ENCODE measurements around the gene DESI2. TPM values are rescaled to one million over a fixed set of nuclear protein-coding genes. Genes with fewer than 3 reads are reported as not detected.

Gene DESI2
- total and polyA plus RNA-seq, 2 experiments from 2014 or later, result 43.9 to 65.9 TPM

GRCh38 chr1:244741692-244742091 is 88.8 kb downstream of the DESI2 start:
- in situ Hi-C loops (cut with MboI), result no loop called here
- DNase-seq, result no peak
- Histone ChIP-seq H3K4me2 (ENCODE audit: unreplicated experiment) (no peak overlapping the region), H3K27me3 (replicated peaks; ENCODE audit: insufficient read depth) (no peaks in the 10 kb centered on the region), H2AFZ (no peak overlapping the region), H3F3A (ENCODE audit: insufficient read depth) (no peaks in the 10 kb centered on the region), H3K79me2 (ENCODE audit: insufficient read depth) (no peaks in the 10 kb centered on the region), H3K27ac (no peak overlapping the region), H4K20me1 (ENCODE audit: insufficient read depth) (no peaks in the 10 kb centered on the region), H3K9me2 (ENCODE audit: insufficient read depth) (no peaks in the 10 kb centered on the region), H3K9ac (no peak overlapping the region), H3K9me3 (ENCODE audit: low read depth) (no peaks in the 10 kb centered on the region), H3K4me1 (ENCODE audit: insufficient read depth) (0 out of 2 replicates have a peak, but pooled peaks cover 3% of the 10 kb centered on the region), H3K4me3 (no peak overlapping the region), H3K36me3 (ENCODE audit: low read depth) (no peaks in the 10 kb centered on the region)
- no peak for TF ChIP-seq EZH2phosphoT487 (IDR thresholded peaks at IDR 0.05; ENCODE audit: insufficient read depth, low read depth)
- no peak for TF ChIP-seq EZH2 (IDR thresholded peaks at IDR 0.05; ENCODE audit: insufficient read depth, poor library complexity, severe bottlenecking)
- WGBS, 2 experiments (ENCODE audit: low coverage in 1 of 2, low lambda C conversion rate in 2 of 2, missing lambda C conversion rate in 2 of 2), result 68 to 71% methylated on average over 5 of the region's 5 CpGs

GRCh38 chr1:244749230-244750016 is 96.5 kb downstream of the DESI2 start:
- no peaks in the 10 kb centered on the region for H3K9me2 ChIP-seq (ENCODE audit: insufficient read depth)
- H3K9me3 ChIP-seq (ENCODE audit: low read depth), result no peaks in the 10 kb centered on the region
- H2AFZ ChIP-seq, result no peak overlapping the region
- in situ Hi-C loops (cut with MboI), result no loop called here
- no peak overlapping the region for H3K4me3 ChIP-seq
- H3K36me3 ChIP-seq (ENCODE audit: low read depth), result no peaks in the 10 kb centered on the region
- TF ChIP-seq EZH2 (IDR thresholded peaks at IDR 0.05; ENCODE audit: insufficient read depth, poor library complexity, severe bottlenecking) (no peak), EZH2phosphoT487 (IDR thresholded peaks at IDR 0.05; ENCODE audit: insufficient read depth, low read depth) (no peak)
- no peak overlapping the region for H3K9ac ChIP-seq
- no peak for DNase-seq
- no peaks in the 10 kb centered on the region for H4K20me1 ChIP-seq (ENCODE audit: insufficient read depth)
- 69 to 71% methylated on average over 9 of the region's 9 CpGs for WGBS, 2 experiments (ENCODE audit: low coverage in 1 of 2, low lambda C conversion rate in 2 of 2, missing lambda C conversion rate in 2 of 2)
- no peaks in the 10 kb centered on the region for H3K4me1 ChIP-seq (ENCODE audit: insufficient read depth)
- no peaks in the 10 kb centered on the region for H3K79me2 ChIP-seq (ENCODE audit: insufficient read depth)
- no peaks in the 10 kb centered on the region for H3F3A ChIP-seq (ENCODE audit: insufficient read depth)
- peaks cover 8% of the 10 kb centered on the region; the same call in 1 of the 2 replicates for H3K27me3 ChIP-seq (replicated peaks; ENCODE audit: insufficient read depth)
- H3K27ac ChIP-seq, result no peak overlapping the region
- no peak overlapping the region for H3K4me2 ChIP-seq (ENCODE audit: unreplicated experiment)

- Histone ChIP-seq H3K4me1 (ENCODE audit: insufficient read depth) (no peaks in the 10 kb centered on the region), H3K4me3 (no peak overlapping the region), H3K36me3 (ENCODE audit: low read depth) (no peaks in the 10 kb centered on the region), H3K9me2 (ENCODE audit: insufficient read depth) (no peaks in the 10 kb centered on the region), H3F3A (ENCODE audit: insufficient read depth) (no peaks in the 10 kb centered on the region), H3K27me3 (replicated peaks; ENCODE audit: insufficient read depth) (peaks cover 8% of the 10 kb centered on the region; the same call in 1 of the 2 replicates), H3K9me3 (ENCODE audit: low read depth) (no peaks in the 10 kb centered on the region), H3K27ac (no peak overlapping the region), H2AFZ (no peak overlapping the region), H4K20me1 (ENCODE audit: insufficient read depth) (no peaks in the 10 kb centered on the region), H3K4me2 (ENCODE audit: unreplicated experiment) (no peak overlapping the region), H3K9ac (no peak overlapping the region), H3K79me2 (ENCODE audit: insufficient read depth) (no peaks in the 10 kb centered on the region)
- in situ Hi-C loops (cut with MboI), result no loop called here
- WGBS, 2 experiments (ENCODE audit: low coverage in 1 of 2, low lambda C conversion rate in 2 of 2, missing lambda C conversion rate in 2 of 2), result 58 to 63% methylated on average over 13 of the region's 13 CpGs
- TF ChIP-seq EZH2 (IDR thresholded peaks at IDR 0.05; ENCODE audit: insufficient read depth, poor library complexity, severe bottlenecking) (no peak), EZH2phosphoT487 (IDR thresholded peaks at IDR 0.05; ENCODE audit: insufficient read depth, low read depth) (no peak)
- DNase-seq, result no peak
These were observed 98.5 kb downstream of the DESI2 start for GRCh38 chr1:244751271-244751895.

- H2AFZ ChIP-seq, result no peak overlapping the region
- H3K9ac ChIP-seq, result no peak overlapping the region
- H3K9me3 ChIP-seq (ENCODE audit: low read depth), result no peaks in the 10 kb centered on the region
- DNase-seq, result no peak
- no peak overlapping the region for H3K27ac ChIP-seq
- H3K36me3 ChIP-seq (ENCODE audit: low read depth), result no peaks in the 10 kb centered on the region
- H3K9me2 ChIP-seq (ENCODE audit: insufficient read depth), result no peaks in the 10 kb centered on the region
- no peaks in the 10 kb centered on the region for H3K79me2 ChIP-seq (ENCODE audit: insufficient read depth)
- peaks cover 6% of the 10 kb centered on the region; the same call in 1 of the 2 replicates for H3K4me1 ChIP-seq (ENCODE audit: insufficient read depth)
- H3F3A ChIP-seq (ENCODE audit: insufficient read depth), result no peaks in the 10 kb centered on the region
- no peak for TF ChIP-seq EZH2phosphoT487 (IDR thresholded peaks at IDR 0.05; ENCODE audit: insufficient read depth, low read depth)
- TF ChIP-seq EZH2 (IDR thresholded peaks at IDR 0.05; ENCODE audit: insufficient read depth, poor library complexity, severe bottlenecking), result no peak
- peaks cover 22% of the 10 kb centered on the region for H3K27me3 ChIP-seq (replicated peaks; ENCODE audit: insufficient read depth)
- no peak overlapping the region for H3K4me3 ChIP-seq
- in situ Hi-C loops (cut with MboI), result no loop called here
- no peaks in the 10 kb centered on the region for H4K20me1 ChIP-seq (ENCODE audit: insufficient read depth)
- 87 to 88% methylated on average over 7 of the region's 7 CpGs for WGBS, 2 experiments (ENCODE audit: low coverage in 1 of 2, low lambda C conversion rate in 2 of 2, missing lambda C conversion rate in 2 of 2)
- H3K4me2 ChIP-seq (ENCODE audit: unreplicated experiment), result no peak overlapping the region
These were observed 102.7 kb downstream of the DESI2 start for GRCh38 chr1:244755673-244756072.
